Thymus (tissue), 11 donors: ENCODE measurements around the gene TUB. TPM values are rescaled to one million over a fixed set of nuclear protein-coding genes. Genes with fewer than 3 reads are reported as not detected.

Experiments
- DNase-seq, 9 donors: peaks; one replicate each; pipeline ENCODE4 v3.0.0-alpha.2; 2013; ENCODE audit warnings: low spot score in 9 of 9, low read depth in 6 of 9, missing footprints in 1 of 9
- H3K27ac ChIP-seq, 2 donors: one replicate each; pipeline ENCODE4 v1.5.1; 2013; ENCODE audit warnings: control low read depth in 1 of 2, low read depth in 1 of 2, low read length in 1 of 2, mild to moderate bottlenecking in 1 of 2, moderate library complexity in 1 of 2
- H3K27me3 ChIP-seq, 2 donors: one replicate each; pipeline ENCODE4 v1.5.1; 2013; ENCODE audit warnings: low read length in 1 of 2; ENCODE audit not compliant: control insufficient read depth in 2 of 2, insufficient read depth in 1 of 2
- H3K36me3 ChIP-seq, 2 donors: one replicate each; pipeline ENCODE4 v1.5.1; 2013; ENCODE audit warnings: low read length in 1 of 2, mild to moderate bottlenecking in 1 of 2, moderate library complexity in 1 of 2; ENCODE audit not compliant: control insufficient read depth in 2 of 2, insufficient read depth in 2 of 2
- H3K4me1 ChIP-seq, 2 donors: one replicate each; pipeline ENCODE4 v1.5.1; 2013; ENCODE audit warnings: low read length in 2 of 2; ENCODE audit not compliant: control insufficient read depth in 2 of 2, insufficient read depth in 2 of 2
- H3K4me3 ChIP-seq, 2 donors: one replicate each; pipeline ENCODE4 v1.5.1; 2013; ENCODE audit warnings: low read length in 2 of 2, control low read depth in 1 of 2, mild to moderate bottlenecking in 1 of 2
- H3K9me3 ChIP-seq, 2 donors: one replicate each; pipeline ENCODE4 v1.5.1; 2013; ENCODE audit warnings: low read length in 1 of 2, mild to moderate bottlenecking in 1 of 2; ENCODE audit not compliant: control insufficient read depth in 2 of 2, insufficient read depth in 1 of 2
- WGBS: extraction: QIAGEN DNeasy Blood & Tissue Kit; methylation state at CpG from one replicate; pipeline ENCODE4 v1.1.7; 2013; 5-methylcytosine and 5-hydroxymethylcytosine counted together
- polyA plus RNA-seq: library from polyadenylated mRNA; stranded (reverse); fragments of 200-250 nt; gene quantifications from one replicate; pipeline ENCODE4 v1.2.3, GENCODE V29; 2013
- total RNA-seq: library from RNA; stranded (reverse); fragments of 120-200 nt; gene quantifications from one replicate; pipeline ENCODE4 v1.2.4, GENCODE V29; 2013
- donor health status: healthy.

TUB gene
- total and polyA plus RNA-seq, 2 donors, result 0.80 to 2.5 TPM

GRCh38 chr11:8041576-8041975 lies 39.4 kb upstream of the TUB start:
- H3K27me3 ChIP-seq, result peaks cover 0 to 2% of the 10 kb centered on the region in 2 donors
- no peaks in the 10 kb centered on the region for H3K36me3 ChIP-seq
- H3K4me1 ChIP-seq, result no peaks in the 10 kb centered on the region
- H3K9me3 ChIP-seq, result no peaks in the 10 kb centered on the region
- no peak overlapping the region for H3K4me3 ChIP-seq
- DNase-seq, result no peak
- WGBS, result 96% methylated on average over 4 of the region's 4 CpGs
- no peak overlapping the region for H3K27ac ChIP-seq

GRCh38 chr11:8043756-8044155 lies 37.3 kb upstream of the TUB start:
- H3K4me3 ChIP-seq, result no peak overlapping the region
- no peaks in the 10 kb centered on the region for H3K36me3 ChIP-seq
- WGBS, result 83% methylated on average over 2 of the region's 2 CpGs
- no peaks in the 10 kb centered on the region for H3K4me1 ChIP-seq
- peaks cover 2 to 3% of the 10 kb centered on the region in 2 donors for H3K27me3 ChIP-seq
- H3K9me3 ChIP-seq, result no peaks in the 10 kb centered on the region
- no peak for DNase-seq
- H3K27ac ChIP-seq, result no peak overlapping the region

- Histone ChIP-seq H3K4me1 (no peaks in the 10 kb centered on the region), H3K27ac (no peak overlapping the region), H3K36me3 (no peaks in the 10 kb centered on the region), H3K9me3 (no peaks in the 10 kb centered on the region), H3K27me3 (peaks cover 2 to 3% of the 10 kb centered on the region in 2 donors), H3K4me3 (no peak overlapping the region)
- no peak for DNase-seq
- WGBS, result 57% methylated on average over 4 of the region's 4 CpGs
These were observed 35.2 kb upstream of the TUB start for GRCh38 chr11:8045839-8046238.

DNA sequence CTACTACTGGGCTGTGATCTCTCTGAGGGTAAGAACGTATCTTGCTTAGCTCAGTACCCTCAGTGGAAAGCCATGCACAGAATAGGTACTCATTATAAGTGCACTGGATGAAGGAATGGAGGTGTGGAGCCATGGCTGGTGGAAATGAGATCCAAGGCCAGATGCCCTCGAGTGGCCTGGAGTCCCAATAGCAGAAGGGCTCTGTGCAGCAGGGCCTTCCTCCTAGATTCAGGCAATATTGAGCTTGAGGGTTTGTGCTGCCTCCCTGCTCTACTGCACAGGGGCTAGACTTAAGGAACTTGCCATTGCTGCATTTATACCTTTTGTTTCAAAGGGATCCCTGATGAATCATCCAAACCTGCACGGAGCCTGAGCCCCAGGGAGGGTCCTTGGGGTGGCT lies 33.6 kb upstream of the TUB start:
- Histone ChIP-seq H3K4me3 (no peak overlapping the region), H3K4me1 (no peaks in the 10 kb centered on the region), H3K27ac (no peak overlapping the region), H3K27me3 (peaks cover 2 to 3% of the 10 kb centered on the region in 2 donors), H3K9me3 (no peaks in the 10 kb centered on the region), H3K36me3 (no peaks in the 10 kb centered on the region)
- DNase-seq, result no peak
- WGBS, result 83% methylated on average over 3 of the region's 3 CpGs

DNA sequence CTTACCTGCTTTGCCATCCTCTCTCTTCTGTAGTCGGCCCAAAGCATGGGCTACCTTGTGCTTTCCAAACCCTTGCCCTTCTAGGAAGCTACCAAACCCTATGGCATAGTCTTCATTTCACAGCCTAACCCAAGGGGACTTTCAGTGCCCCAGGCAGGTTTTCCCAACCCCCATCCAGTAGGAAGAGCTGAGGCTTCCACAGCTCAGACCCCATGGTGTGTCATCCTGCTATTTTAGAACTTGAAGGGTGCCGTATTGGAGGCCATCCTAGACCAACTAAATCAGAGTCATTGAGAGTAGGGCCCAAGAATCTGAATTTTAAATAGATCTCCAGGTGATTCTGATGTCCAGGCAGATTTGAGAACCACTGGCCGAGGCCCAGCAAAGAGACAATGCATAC lies 31.9 kb upstream of the TUB start:
- Histone ChIP-seq H3K36me3 (no peaks in the 10 kb centered on the region), H3K27ac (no peak overlapping the region), H3K4me1 (no peaks in the 10 kb centered on the region), H3K4me3 (no peak overlapping the region), H3K27me3 (peaks cover 2 to 3% of the 10 kb centered on the region in 2 donors), H3K9me3 (no peaks in the 10 kb centered on the region)
- DNase-seq, result no peak
- WGBS, result 95% methylated on average over 3 of the region's 3 CpGs

- H3K36me3 ChIP-seq, result no peaks in the 10 kb centered on the region
- no peaks in the 10 kb centered on the region for H3K9me3 ChIP-seq
- DNase-seq, result no peak
- H3K4me1 ChIP-seq, result no peaks in the 10 kb centered on the region
- no peaks in the 10 kb centered on the region for H3K27me3 ChIP-seq
- no peak overlapping the region for H3K27ac ChIP-seq
- no peak overlapping the region for H3K4me3 ChIP-seq
- whole genome bisulfite sequencing, result 72% methylated on average over 7 of the region's 7 CpGs
These were observed 25.7 kb upstream of the TUB start for GRCh38 chr11:8055091-8055835.

DNA sequence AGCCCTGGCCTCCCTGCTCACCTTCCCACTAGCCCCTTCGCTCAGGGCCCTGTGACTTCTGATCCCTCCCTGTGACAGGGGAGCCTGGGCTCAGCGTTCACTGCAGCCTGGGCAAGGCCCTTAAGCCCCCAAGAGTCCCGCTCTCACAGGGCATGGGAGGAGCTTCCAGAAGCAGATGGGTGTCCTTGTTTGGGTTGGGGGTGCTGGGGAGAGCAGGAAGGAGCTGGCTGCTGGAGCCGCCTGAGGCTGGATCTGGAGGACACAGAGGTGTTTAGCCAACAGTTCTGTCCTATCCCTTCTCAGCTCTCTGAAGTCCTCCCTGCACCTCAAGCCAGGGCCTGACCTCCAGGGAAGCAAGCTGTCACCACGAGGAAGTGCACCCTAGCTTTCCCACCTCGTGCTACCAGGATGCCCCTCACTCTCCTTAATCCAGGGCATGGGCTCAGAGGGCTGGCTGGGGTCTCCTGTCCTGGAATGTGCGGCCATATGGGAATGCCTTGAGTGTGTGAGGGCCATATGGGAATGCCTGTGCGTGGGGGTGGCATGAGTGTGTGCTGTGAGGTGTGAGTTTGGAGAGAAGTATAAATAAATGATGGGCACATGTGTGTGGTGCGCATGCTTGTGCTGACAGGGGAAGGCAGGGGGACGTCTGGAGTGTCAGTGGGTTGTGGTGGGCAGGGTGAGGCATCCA lies 25.0 kb upstream of the TUB start:
- no peaks in the 10 kb centered on the region for H3K9me3 ChIP-seq
- H3K4me3 ChIP-seq, result no peak overlapping the region
- H3K27me3 ChIP-seq, result no peaks in the 10 kb centered on the region
- H3K27ac ChIP-seq, result no peak overlapping the region
- 87% methylated on average over 10 of the region's 10 CpGs for WGBS
- no peak for DNase-seq
- H3K36me3 ChIP-seq, result no peaks in the 10 kb centered on the region
- no peaks in the 10 kb centered on the region for H3K4me1 ChIP-seq

GRCh38 chr11:8056810-8057463 lies 24.1 kb upstream of the TUB start:
- Histone ChIP-seq H3K4me3 (no peak overlapping the region), H3K27ac (no peak overlapping the region), H3K27me3 (no peaks in the 10 kb centered on the region), H3K36me3 (no peaks in the 10 kb centered on the region), H3K9me3 (no peaks in the 10 kb centered on the region), H3K4me1 (no peaks in the 10 kb centered on the region)
- 89% methylated on average over 12 of the region's 12 CpGs for WGBS
- no peak for DNase-seq

GRCh38 chr11:8058216-8058615 lies 22.8 kb upstream of the TUB start:
- H3K4me1 ChIP-seq, result no peaks in the 10 kb centered on the region
- no peak for DNase-seq
- no peaks in the 10 kb centered on the region for H3K9me3 ChIP-seq
- H3K27me3 ChIP-seq, result no peaks in the 10 kb centered on the region
- no peak overlapping the region for H3K4me3 ChIP-seq
- no peak overlapping the region for H3K27ac ChIP-seq
- 94% methylated on average over 9 of the region's 9 CpGs for WGBS
- no peaks in the 10 kb centered on the region for H3K36me3 ChIP-seq
